ENCODE data around the gene OR2M3. TPM values are rescaled to one million over a fixed set of nuclear protein-coding genes. Genes with fewer than 3 reads are reported as not detected.

Gene OR2M3
- total RNA-seq, 1 experiment from 2014 or later: not detected

Other genes with a start within 250 kb of the OR2M3 start
- gene OR2L8, start 248.4 kb upstream of the OR2M3 start, total RNA-seq (2014; rRNA removed; shearing (Covaris generic)): not detected in 2 replicates
- gene OR2AK2, start 232.0 kb upstream of the OR2M3 start, total RNA-seq (2014; rRNA removed; shearing (Covaris generic)): not detected in 2 replicates
- not detected in 2 replicates for gene OR2L5, start 183.6 kb upstream of the OR2M3 start, total RNA-seq (2014; rRNA removed; shearing (Covaris generic))
- not detected in 2 replicates for gene OR2L2, start 167.2 kb upstream of the OR2M3 start, total RNA-seq (2014; rRNA removed; shearing (Covaris generic))
- gene OR2L3, start 150.4 kb upstream of the OR2M3 start, total RNA-seq (2014; rRNA removed; shearing (Covaris generic)): not detected in 2 replicates
- gene OR2L13, start 102.1 kb upstream of the OR2M3 start, total RNA-seq (2014; rRNA removed; shearing (Covaris generic)): not detected in 2 replicates
- not detected in 2 replicates for gene OR2M5, start 52.1 kb upstream of the OR2M3 start, total RNA-seq (2014; rRNA removed; shearing (Covaris generic))
- not detected in 2 replicates for gene OR2M2, start 22.4 kb upstream of the OR2M3 start, total RNA-seq (2014; rRNA removed; shearing (Covaris generic))
- not detected in 2 replicates for gene OR2M4, start 34.2 kb downstream of the OR2M3 start, total RNA-seq (2014; rRNA removed; shearing (Covaris generic))
- gene OR2T33, start 80.7 kb downstream of the OR2M3 start, total RNA-seq (2014; rRNA removed; shearing (Covaris generic)): not detected in 2 replicates
- gene OR2T12, start 106.2 kb downstream of the OR2M3 start, total RNA-seq (2014; rRNA removed; shearing (Covaris generic)): not detected in 2 replicates
- gene OR2M7, start 127.3 kb downstream of the OR2M3 start, total RNA-seq (2014; rRNA removed; shearing (Covaris generic)): not detected in 2 replicates
- gene OR14C36, start 151.5 kb downstream of the OR2M3 start, total RNA-seq (2014; rRNA removed; shearing (Covaris generic)): not detected in 2 replicates
- not detected in 2 replicates for gene OR2T4, start 164.4 kb downstream of the OR2M3 start, total RNA-seq (2014; rRNA removed; shearing (Covaris generic))
- not detected in 2 replicates for gene OR2T6, start 178.5 kb downstream of the OR2M3 start, total RNA-seq (2014; rRNA removed; shearing (Covaris generic))
- gene OR2T1, start 205.8 kb downstream of the OR2M3 start, total RNA-seq (2014; rRNA removed; shearing (Covaris generic)): not detected in 2 replicates
- gene OR2T2, start 248.4 kb downstream of the OR2M3 start, total RNA-seq (2014; rRNA removed; shearing (Covaris generic)): not detected in 2 replicates

Data from HT-29 (cell line).